Transverse colon (tissue), 4 donors: ENCODE data around the gene ARRB1. TPM values are rescaled to one million over a fixed set of nuclear protein-coding genes. Genes with fewer than 3 reads are reported as not detected.

Source experiments
- DNase-seq: peaks from one replicate; pipeline ENCODE4 v3.0.0-alpha.2; 2019
- H3K27ac ChIP-seq, 4 donors: fragments of 200-600 bp; sonication (generic); 2 replicates each; pipeline ENCODE4 v1.5.1; 2016 to 2018; ENCODE audit warnings: inconsistent platforms in 4 of 4
- H3K27me3 ChIP-seq: fragments of 200-600 bp; sonication (generic); 2 replicates; pipeline ENCODE4 v1.5.1; 2017; ENCODE audit warnings: inconsistent platforms
- H3K36me3 ChIP-seq, 4 donors: fragments of 200-600 bp; sonication (generic); 2 replicates each; pipeline ENCODE4 v1.5.1; 2017 to 2019; ENCODE audit warnings: inconsistent platforms in 4 of 4
- H3K4me1 ChIP-seq, 4 donors: fragments of 200-600 bp; sonication (generic); 2 replicates each; pipeline ENCODE4 v1.5.1; 2017 to 2020; ENCODE audit warnings: inconsistent platforms in 4 of 4
- H3K4me3 ChIP-seq, 4 donors: fragments of 200-600 bp; sonication (generic); 1 replicate in 1 of 4; 2 replicates in 3 of 4; pipeline versions ENCODE4 v1.5.1 to v1.6.1; 2017 to 2019; ENCODE audit warnings: inconsistent platforms in 4 of 4
- H3K9me3 ChIP-seq, 2 donors: fragments of 200-600 bp; sonication (generic); 2 replicates each; pipeline ENCODE4 v1.5.1; 2017 to 2019; ENCODE audit warnings: inconsistent platforms in 2 of 2
- EP300 ChIP-seq: sonication (generic); formaldehyde crosslinking; IDR thresholded peaks from one replicate; pipeline ENCODE4 v1.6.1; 2017; ENCODE audit warnings: antibody characterized with exemption, low read depth
- POLR2A ChIP-seq: fragments of 450-650 bp; IDR thresholded peaks from one replicate; pipeline ENCODE4 v1.6.1; 2016; ENCODE audit warnings: antibody characterized with exemption, mild to moderate bottlenecking, moderate library complexity
- POLR2AphosphoS5 ChIP-seq, 3 donors: sonication (generic); formaldehyde crosslinking; IDR thresholded peaks; one replicate each; pipeline ENCODE4 v1.6.1; 2016; ENCODE audit warnings: antibody characterized with exemption in 3 of 3
- WGBS, 2 donors: methylation state at CpG; one replicate each; pipeline ENCODE4 v1.1.5; 2018; ENCODE audit warnings: low coverage in 1 of 2; 5-methylcytosine and 5-hydroxymethylcytosine counted together
- in situ Hi-C, 4 donors: fragments of 200-750 bp; cut with MboI; loops; one replicate each; pipeline versions ENCODE4 v1.15.0 to v1.15.1; 2017; ENCODE audit warnings: low sequenced_read_pairs in 3 of 4, low pct_ligation_motif_present in 1 of 4, low pct_unique_long_range_greater_than_20kb in 1 of 4
- intact Hi-C: fragments of 100-400 bp; cut with DNase I; formaldehyde crosslinking; loops from one replicate; pipeline ENCODE4 v1.15.1; 2023; ENCODE audit warnings: low total_unique reads
- total RNA-seq, 4 donors: library from RNA; depleted of rRNA; stranded (reverse); fragments of >200 nt; gene quantifications; one replicate each; pipeline ENCODE4 v1.1.0, GENCODE V29; 2016
- TF ChIP-seq, protein P1 (sequence below), 5 experiments: fragments of 200-600 bp in 3 of 5; fragments of 450-650 bp in 2 of 5; sonication (generic) in 3 of 5; IDR thresholded peaks; 1 replicate in 2 of 5; 2 replicates in 3 of 5; pipeline ENCODE4 v1.5.1; 2016 to 2017; ENCODE audit warnings: antibody characterized with exemption in 5 of 5, inconsistent platforms in 3 of 5, mild to moderate bottlenecking in 2 of 5, moderate library complexity in 1 of 5

ARRB1 gene
- total RNA-seq, 4 donors from 2014 or later = 55.7 to 88.2 (median 78.0) TPM

- WGBS, 2 donors = 83 to 88% methylated on average over 8 to 15 of the region's 16 CpGs
- H3K4me1 ChIP-seq = peaks cover 47 to 77% (median 55%) of the 10 kb centered on the region in 4 donors
- no peak for DNase-seq
Observed at GRCh38 chr11:75314771-75315438, 36.6 kb downstream of the ARRB1 start.

GRCh38 chr11:75313513-75314272, 37.8 kb downstream of the ARRB1 start:
- Histone ChIP-seq H3K36me3 (peaks cover 0 to 5% (median 0%) of the 10 kb centered on the region in 4 donors), H3K4me3 (no peak overlapping the region), H3K9me3 (no peaks in the 10 kb centered on the region), H3K27me3 (no peaks in the 10 kb centered on the region), H3K27ac (peak overlapping the region; percentile 77 to 83 (median 80)), H3K4me1 (peaks cover 35 to 72% (median 45%) of the 10 kb centered on the region in 4 donors)
- intact Hi-C loops = no loop called here
- TF ChIP-seq EP300 (no peak), POLR2AphosphoS5 (IDR thresholded peaks at IDR 0.05) (no peak), POLR2A (no peak)
- TF ChIP-seq, protein P1, sequence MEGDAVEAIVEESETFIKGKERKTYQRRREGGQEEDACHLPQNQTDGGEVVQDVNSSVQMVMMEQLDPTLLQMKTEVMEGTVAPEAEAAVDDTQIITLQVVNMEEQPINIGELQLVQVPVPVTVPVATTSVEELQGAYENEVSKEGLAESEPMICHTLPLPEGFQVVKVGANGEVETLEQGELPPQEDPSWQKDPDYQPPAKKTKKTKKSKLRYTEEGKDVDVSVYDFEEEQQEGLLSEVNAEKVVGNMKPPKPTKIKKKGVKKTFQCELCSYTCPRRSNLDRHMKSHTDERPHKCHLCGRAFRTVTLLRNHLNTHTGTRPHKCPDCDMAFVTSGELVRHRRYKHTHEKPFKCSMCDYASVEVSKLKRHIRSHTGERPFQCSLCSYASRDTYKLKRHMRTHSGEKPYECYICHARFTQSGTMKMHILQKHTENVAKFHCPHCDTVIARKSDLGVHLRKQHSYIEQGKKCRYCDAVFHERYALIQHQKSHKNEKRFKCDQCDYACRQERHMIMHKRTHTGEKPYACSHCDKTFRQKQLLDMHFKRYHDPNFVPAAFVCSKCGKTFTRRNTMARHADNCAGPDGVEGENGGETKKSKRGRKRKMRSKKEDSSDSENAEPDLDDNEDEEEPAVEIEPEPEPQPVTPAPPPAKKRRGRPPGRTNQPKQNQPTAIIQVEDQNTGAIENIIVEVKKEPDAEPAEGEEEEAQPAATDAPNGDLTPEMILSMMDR (IDR thresholded peaks at IDR 0.05) = no peak
- DNase-seq = no peak
- in situ Hi-C loops = no loop called here
- 36 to 62% methylated on average over 2 to 8 of the region's 8 CpGs for WGBS, 2 donors

More at GRCh38 chr11:75314771-75315438, 36.6 kb downstream of the ARRB1 start:
- Histone ChIP-seq H3K9me3 (no peaks in the 10 kb centered on the region), H3K36me3 (no peaks in the 10 kb centered on the region), H3K27me3 (no peaks in the 10 kb centered on the region), H3K4me3 (no peak overlapping the region), H3K27ac (peak overlapping the region in 1 of 4 donors; percentile 78)
- no peak for TF ChIP-seq POLR2A
- intact Hi-C loops = no loop called here
- in situ Hi-C loops = no loop called here

DNA sequence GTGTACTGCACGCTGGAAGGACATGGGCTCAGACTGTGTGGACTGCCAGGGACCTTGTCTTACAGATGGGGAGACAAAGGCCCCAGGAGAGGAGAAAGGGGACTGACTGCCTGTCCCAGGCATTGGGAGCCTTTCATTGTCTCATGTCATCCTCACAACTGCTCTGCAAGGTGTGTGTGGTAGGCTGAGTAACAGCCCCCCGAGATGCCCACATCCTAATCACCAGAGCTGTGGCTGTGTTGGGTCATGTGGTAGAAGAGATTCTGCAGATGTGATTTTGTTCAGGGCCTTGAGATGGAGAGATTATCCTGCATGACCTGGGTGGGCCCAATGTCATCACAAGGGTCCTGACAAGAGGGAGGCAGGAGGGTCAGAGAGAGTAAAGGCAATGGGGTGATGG, 39.1 kb downstream of the ARRB1 start:
- WGBS, 2 donors = 66% methylated on average over 2 of the region's 2 CpGs; no CpG with 5 or more reads in 1 of the 2 donors
- peaks cover 27 to 65% (median 46%) of the 10 kb centered on the region in 4 donors for H3K4me1 ChIP-seq
- H3K9me3 ChIP-seq = no peaks in the 10 kb centered on the region
- H3K4me3 ChIP-seq = no peak overlapping the region
- no peaks in the 10 kb centered on the region for H3K27me3 ChIP-seq
- H3K27ac ChIP-seq = peak overlapping the region; percentile 77 to 83 (median 80)
- TF ChIP-seq EP300 = no peak
- intact Hi-C loops = no loop called here
- DNase-seq = no peak
- peaks cover 0 to 5% (median 0%) of the 10 kb centered on the region in 4 donors for H3K36me3 ChIP-seq
- in situ Hi-C loops = no loop called here

GRCh38 chr11:75311858-75312288, 39.6 kb downstream of the ARRB1 start:
- WGBS, 2 donors = 47% methylated on average over 13 of the region's 13 CpGs; no CpG with 5 or more reads in 1 of the 2 donors
- Histone ChIP-seq H3K4me1 (peaks cover 27 to 63% (median 46%) of the 10 kb centered on the region in 4 donors), H3K27ac (peak overlapping the region; percentile 77 to 83 (median 80)), H3K36me3 (peaks cover 0 to 5% (median 0%) of the 10 kb centered on the region in 4 donors), H3K4me3 (peak overlapping the region in 1 of 4 donors; percentile 30), H3K9me3 (no peaks in the 10 kb centered on the region), H3K27me3 (no peaks in the 10 kb centered on the region)
- in situ Hi-C loops (no loop called here), intact Hi-C loops (no loop called here)
- peak; percentile 82 for DNase-seq
- TF ChIP-seq, protein P1 (IDR thresholded peaks at IDR 0.05) = no peak
- TF ChIP-seq POLR2A (peak; percentile 53), EP300 (no peak), POLR2AphosphoS5 (IDR thresholded peaks at IDR 0.05) (peak; percentile 43 to 75 (median 73))

- no peaks in the 10 kb centered on the region for H3K9me3 ChIP-seq
- TF ChIP-seq, protein P1 (IDR thresholded peaks at IDR 0.05) = no peak
- TF ChIP-seq EP300 (no peak), POLR2A (no peak), POLR2AphosphoS5 (IDR thresholded peaks at IDR 0.05) (no peak)
- intact Hi-C loops = no loop called here
- H3K27me3 ChIP-seq = no peaks in the 10 kb centered on the region
- peaks cover 24 to 55% (median 40%) of the 10 kb centered on the region in 4 donors for H3K4me1 ChIP-seq
- H3K4me3 ChIP-seq = no peak overlapping the region
- H3K36me3 ChIP-seq = peaks cover 0 to 5% (median 0%) of the 10 kb centered on the region in 4 donors
- WGBS, 2 donors = 92 to 95% methylated on average over 3 to 4 of the region's 4 CpGs
- DNase-seq = no peak
- in situ Hi-C loops = no loop called here
- no peak overlapping the region for H3K27ac ChIP-seq
Observed at GRCh38 chr11:75308986-75309385, 42.5 kb downstream of the ARRB1 start.
